Omental fat pad (tissue), 4 donors: ENCODE measurements around the gene SIGLEC1. TPM values are rescaled to one million over a fixed set of nuclear protein-coding genes. Genes with fewer than 3 reads are reported as not detected.

Experiments used
- ATAC-seq: fragments of 150-250 bp; one replicate; pipeline ENCODE4 v1.9.1; 2016; ENCODE audit warnings: mild to moderate bottlenecking, moderate library complexity; ENCODE audit not compliant: low FRiP score
- DNase-seq: peaks from one replicate; pipeline ENCODE4 v3.0.0-alpha.2; 2019; ENCODE audit warnings: low spot score
- total RNA-seq, 4 donors: library from RNA; depleted of rRNA; stranded (reverse); fragments of >200 nt; gene quantifications; one replicate each; pipeline ENCODE4 v1.1.0, GENCODE V29; 2016
- TF ChIP-seq, protein P1 (sequence below), 3 donors: fragments of 450-650 bp; IDR thresholded peaks; one replicate each; pipeline ENCODE4 v1.5.1; 2016 to 2017; ENCODE audit warnings: antibody characterized with exemption in 3 of 3, mild to moderate bottlenecking in 3 of 3, moderate library complexity in 2 of 3

Gene SIGLEC1
- total RNA-seq, 4 donors from 2014 or later, result 14.2 to 57.5 (median 27.5) TPM

GRCh38 chr20:3720068-3720467 is 7.7 kb upstream of the SIGLEC1 start:
- no peak for DNase-seq
- no peak for ATAC-seq
- TF ChIP-seq, protein P1, sequence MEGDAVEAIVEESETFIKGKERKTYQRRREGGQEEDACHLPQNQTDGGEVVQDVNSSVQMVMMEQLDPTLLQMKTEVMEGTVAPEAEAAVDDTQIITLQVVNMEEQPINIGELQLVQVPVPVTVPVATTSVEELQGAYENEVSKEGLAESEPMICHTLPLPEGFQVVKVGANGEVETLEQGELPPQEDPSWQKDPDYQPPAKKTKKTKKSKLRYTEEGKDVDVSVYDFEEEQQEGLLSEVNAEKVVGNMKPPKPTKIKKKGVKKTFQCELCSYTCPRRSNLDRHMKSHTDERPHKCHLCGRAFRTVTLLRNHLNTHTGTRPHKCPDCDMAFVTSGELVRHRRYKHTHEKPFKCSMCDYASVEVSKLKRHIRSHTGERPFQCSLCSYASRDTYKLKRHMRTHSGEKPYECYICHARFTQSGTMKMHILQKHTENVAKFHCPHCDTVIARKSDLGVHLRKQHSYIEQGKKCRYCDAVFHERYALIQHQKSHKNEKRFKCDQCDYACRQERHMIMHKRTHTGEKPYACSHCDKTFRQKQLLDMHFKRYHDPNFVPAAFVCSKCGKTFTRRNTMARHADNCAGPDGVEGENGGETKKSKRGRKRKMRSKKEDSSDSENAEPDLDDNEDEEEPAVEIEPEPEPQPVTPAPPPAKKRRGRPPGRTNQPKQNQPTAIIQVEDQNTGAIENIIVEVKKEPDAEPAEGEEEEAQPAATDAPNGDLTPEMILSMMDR (IDR thresholded peaks at IDR 0.05), result no peak

GRCh38 chr20:3719046-3719445 is 6.6 kb upstream of the SIGLEC1 start:
- ATAC-seq (no peak), DNase-seq (no peak)
- TF ChIP-seq, protein P1 (IDR thresholded peaks at IDR 0.05), result no peak

DNA sequence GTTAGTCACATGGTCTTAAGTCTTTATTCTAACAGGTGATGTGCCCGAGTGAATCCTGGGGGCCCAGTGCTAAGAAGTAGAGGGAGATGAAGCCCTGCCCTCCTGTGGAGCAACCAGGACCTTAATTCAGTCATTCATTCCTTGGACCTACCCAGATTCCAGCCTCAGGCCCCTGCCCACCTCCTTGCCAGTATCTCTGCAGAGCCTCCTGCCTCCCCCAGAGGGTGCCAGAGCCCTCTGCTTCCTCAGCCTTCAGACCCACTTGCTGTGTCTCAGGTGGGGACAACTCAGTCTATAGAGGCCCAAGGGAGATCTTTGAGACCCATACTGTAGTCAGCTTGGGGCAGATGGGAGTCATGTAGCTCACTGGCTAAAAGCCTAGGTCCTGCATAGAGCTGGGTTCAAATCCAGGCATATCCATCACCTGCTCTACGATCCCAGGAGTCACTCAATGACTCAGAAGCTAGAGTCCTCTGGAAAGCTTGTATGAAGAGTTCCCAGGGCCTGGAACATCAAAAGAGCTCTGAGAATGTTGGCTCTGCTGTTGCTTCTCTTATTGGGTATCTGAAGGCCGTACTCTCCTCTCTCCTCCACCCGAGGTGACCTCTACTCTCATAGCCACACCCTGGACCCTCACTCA is 3.9 kb upstream of the SIGLEC1 start:
- DNase-seq, result no peak
- TF ChIP-seq, protein P1 (IDR thresholded peaks at IDR 0.05), result no peak
- ATAC-seq, result peak; percentile 49

GRCh38 chr20:3714092-3714491 is 1.7 kb upstream of the SIGLEC1 start:
- ATAC-seq, result no peak

GRCh38 chr20:3711484-3711941 is 887 bp downstream of the SIGLEC1 start:
- ATAC-seq (no peak), DNase-seq (no peak)
- TF ChIP-seq, protein P1 (IDR thresholded peaks at IDR 0.05), result no peak

More at GRCh38 chr20:3714092-3714491, 1.7 kb upstream of the SIGLEC1 start:
- TF ChIP-seq, protein P1 (IDR thresholded peaks at IDR 0.05), result no peak
- DNase-seq, result no peak

- TF ChIP-seq, protein P1 (IDR thresholded peaks at IDR 0.05), result peak in 2 of 3 donors; percentile 84 to 87
- ATAC-seq, result peak; percentile 39
- peak; percentile 95 for DNase-seq
These were observed 1.5 kb downstream of the SIGLEC1 start for GRCh38 chr20:3710703-3711483.
